NCI-H187 treated with DMSO at 0.1 percent for 48 hours (cell line): ENCODE data around the gene METRN.
"Not testable (repeated sequence)": the region's sequence is repeated elsewhere in the genome, so short reads cannot be mapped to it uniquely, and the experiment has no call there.

Source experiments
- DNase-seq: peaks from one replicate; lab custom pipeline; 2025; lab: John Stamatoyannopoulos, UW

The METRN gene

DNA sequence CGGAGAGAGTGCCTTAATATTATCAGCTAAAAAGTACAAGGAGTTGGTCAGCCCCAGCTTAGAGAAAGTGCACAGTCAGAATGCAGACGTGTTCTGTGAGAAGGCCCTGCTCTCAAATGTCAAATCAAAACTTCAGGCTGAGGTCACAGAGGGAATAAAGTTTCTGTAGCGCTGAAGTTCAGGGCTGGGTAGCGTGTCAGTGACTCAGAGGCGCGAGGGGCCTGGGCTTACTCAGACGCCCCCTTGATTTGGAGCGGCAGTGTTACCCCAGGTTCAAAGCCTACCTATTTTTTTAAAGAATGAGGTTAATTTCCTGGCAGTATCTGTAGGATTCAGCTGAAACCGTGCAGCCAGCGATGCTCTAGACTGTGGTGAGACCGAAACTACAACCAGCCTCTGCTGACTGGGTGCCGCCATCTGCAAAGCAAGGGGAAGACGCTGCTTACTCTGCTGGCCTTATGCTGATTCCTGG, 21.1 kb downstream of the METRN start:
- no peak for DNase-seq

GRCh38 chr16:736936-737481, 22.1 kb downstream of the METRN start:
- no peak for DNase-seq

DNA sequence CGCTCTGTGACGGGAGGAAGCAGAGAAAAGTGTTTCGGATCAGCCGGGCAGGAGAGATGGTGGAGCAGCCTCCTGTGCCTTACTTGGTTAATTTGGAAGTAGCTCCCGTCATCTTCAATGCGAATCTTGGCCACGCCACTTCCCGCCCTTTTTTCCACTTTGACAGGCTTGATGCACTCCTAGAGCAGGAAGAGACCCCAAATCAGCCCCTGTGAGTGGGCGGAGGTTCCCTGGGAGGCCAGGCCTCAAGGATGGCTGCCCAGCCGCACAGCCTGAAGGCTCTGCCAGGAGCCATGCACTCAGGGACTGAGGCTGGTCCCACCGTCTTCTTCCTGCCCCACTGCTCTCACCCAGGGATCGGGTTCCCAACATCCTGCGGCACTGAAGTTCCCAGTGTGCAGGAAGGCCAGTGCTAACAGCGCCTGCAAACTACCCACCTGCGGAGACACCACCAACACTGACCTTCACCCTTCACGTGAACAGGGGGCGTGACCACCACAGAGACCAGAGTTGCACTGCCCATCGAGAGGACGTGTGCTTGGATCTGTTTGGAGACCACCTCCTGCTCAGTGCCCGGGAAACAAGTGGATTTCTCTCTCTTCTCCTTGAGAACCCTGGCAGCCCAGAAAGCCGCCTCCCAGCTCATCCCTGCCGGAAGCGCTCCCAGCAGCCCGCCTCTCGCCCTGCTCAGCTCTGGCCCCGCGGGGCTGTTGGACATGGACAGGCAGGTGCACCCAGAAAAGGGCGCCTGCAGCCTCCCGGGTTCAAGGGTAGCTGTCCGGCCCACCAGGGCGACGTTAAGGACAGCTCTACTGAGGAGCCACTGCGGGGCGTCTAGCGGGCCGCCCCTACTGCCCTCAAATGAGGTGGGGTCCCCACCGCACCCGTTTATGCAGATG, 24.9 kb downstream of the METRN start:
- DNase-seq, result no peak

- no peak for DNase-seq
These were observed 25.5 kb downstream of the METRN start for GRCh38 chr16:740459-740763.

DNA sequence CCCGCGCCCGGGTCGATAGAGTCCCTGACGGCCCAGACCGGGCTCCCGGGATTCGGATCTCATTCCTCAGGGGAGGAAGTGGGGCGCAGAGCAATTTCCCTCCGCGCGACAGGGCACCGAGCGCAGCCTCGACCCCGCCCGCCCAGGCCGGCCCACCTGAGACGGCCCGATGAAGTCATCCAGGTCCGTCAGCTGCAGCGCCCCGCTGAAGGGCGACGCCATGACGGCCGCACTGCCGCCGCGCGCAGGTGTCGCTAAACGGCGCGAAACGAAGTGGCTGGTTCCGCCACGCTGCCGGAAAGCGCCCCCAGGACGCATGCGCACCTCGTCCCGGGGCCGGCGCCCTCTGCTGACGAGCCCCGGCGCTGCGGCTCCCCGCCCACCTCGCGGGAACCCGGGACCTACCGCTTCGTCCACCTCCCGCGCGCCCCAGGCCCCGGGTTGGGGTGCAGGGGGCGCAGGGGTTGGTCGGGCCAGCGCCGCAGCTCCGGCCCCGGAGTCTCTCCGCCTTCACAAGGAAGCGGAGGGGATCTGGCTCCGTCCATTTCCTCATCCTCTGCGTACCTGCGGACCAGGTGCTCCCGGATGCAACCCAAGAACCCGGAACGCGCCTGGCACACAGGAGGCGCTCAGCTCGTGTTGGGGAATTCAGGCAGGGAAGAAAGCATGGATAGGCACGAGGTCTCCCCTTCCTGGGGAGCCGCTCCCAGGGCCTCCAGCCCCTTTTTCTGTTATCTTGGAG, 26.0 kb downstream of the METRN start, which contains the start of gene CIAO3:
TSS of gene CIAO3 (minus strand) at position 234 of the 742 bp plus-strand sequence. CDS start at position 222, 12 bp downstream.
- no peak for DNase-seq

- DNase-seq, result no peak
These were observed 27.2 kb downstream of the METRN start for GRCh38 chr16:741986-742629.

GRCh38 chr16:742894-743293, 28.0 kb downstream of the METRN start:
- DNase-seq, result not testable (repeated sequence)

DNA sequence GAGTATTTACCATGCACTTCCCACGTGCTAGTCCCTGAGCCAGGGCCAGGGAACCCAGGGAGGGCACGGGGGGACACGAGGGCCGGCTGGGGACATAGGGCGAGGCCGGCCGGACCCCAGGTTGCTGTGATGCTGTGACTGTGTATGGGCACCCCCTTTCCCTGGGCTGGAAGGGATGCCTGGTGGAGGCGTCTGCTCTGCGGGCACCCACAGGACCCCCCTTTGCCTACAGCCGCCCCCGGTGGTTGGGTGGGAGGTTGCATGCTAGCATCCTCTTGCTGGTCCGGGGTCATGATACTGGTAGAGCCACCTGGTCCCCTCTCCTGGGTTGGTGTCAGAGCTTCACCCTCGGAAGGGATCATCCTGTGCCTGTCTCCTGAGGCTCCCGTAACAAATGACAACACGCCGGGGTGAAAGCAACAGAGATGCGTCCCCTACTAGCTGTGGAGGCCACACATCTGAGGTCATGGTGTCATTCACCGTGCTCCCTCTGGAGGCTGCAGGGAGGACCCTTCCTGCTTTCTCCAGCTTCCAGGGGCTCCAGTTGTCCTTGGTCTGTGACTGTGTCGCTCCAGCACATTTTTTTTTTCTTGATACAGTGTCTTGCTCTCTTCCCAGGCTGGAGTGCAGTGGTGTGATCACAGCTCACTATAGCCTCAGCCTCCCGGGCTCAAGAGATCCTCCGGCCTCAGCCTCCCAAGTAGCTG, 29.0 kb downstream of the METRN start:
- DNase-seq, result no peak

- no peak for DNase-seq
These were observed 30.8 kb downstream of the METRN start for GRCh38 chr16:745739-746138.

GRCh38 chr16:746637-747036, 31.7 kb downstream of the METRN start:
- DNase-seq, result no peak

DNA sequence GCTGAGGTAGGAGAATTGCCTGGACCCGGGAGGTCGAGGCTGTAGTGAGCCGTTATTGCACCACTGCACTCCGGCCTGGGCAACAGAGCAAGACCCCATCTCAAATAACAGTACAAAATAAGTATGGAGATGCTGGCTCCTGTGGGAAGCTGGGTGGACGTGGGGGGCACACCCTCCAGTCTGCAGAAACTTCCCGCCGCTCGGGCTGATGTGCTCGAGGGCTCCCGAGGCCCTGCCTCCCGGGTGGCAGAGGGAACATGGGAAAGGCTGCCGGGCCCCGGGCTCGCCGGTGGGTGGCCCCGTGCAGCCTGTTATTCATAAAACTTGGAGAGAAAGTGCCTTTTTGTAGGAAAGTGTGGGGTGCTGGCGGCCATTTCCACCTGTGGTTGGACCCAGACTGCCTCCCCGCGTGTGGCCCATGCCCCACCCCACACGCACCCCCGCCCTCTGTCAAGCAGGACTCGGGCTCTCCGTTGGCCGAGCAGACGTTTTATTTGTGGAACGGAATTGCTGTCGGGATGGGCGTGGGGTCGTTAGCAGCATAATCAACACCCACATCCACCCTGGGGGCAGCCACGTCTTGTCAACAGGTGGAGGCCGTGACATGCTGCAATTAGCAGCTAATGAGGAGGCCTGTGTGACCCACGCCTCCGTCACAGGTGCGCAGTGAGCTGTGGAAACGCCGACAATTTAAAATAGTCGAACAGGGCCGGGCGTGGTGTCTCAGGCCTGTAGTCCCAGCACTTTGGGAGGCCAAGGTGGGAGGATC, 33.2 kb downstream of the METRN start:
- DNase-seq, result no peak

DNA sequence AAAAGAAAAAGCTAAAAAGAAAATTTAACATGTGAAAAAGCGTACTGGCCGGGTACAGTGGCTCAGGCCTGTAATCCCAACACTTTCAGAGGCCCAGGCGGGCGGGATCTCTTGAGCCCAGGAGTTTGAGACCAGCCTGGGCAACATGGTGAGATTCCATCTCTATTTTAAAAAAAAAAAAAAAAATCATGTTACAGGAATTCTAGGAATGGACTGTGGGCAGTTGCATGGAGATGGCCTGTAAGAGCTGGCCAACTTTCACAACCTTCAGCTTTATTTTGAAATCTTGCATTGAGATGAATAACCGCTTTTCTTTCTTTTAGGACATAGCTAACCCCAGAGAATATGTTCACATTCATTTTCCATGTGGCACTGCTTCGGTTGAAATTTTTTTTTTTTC, 34.1 kb downstream of the METRN start:
- no peak for DNase-seq

GRCh38 chr16:750485-750884, 35.6 kb downstream of the METRN start:
- DNase-seq, result no peak

DNA sequence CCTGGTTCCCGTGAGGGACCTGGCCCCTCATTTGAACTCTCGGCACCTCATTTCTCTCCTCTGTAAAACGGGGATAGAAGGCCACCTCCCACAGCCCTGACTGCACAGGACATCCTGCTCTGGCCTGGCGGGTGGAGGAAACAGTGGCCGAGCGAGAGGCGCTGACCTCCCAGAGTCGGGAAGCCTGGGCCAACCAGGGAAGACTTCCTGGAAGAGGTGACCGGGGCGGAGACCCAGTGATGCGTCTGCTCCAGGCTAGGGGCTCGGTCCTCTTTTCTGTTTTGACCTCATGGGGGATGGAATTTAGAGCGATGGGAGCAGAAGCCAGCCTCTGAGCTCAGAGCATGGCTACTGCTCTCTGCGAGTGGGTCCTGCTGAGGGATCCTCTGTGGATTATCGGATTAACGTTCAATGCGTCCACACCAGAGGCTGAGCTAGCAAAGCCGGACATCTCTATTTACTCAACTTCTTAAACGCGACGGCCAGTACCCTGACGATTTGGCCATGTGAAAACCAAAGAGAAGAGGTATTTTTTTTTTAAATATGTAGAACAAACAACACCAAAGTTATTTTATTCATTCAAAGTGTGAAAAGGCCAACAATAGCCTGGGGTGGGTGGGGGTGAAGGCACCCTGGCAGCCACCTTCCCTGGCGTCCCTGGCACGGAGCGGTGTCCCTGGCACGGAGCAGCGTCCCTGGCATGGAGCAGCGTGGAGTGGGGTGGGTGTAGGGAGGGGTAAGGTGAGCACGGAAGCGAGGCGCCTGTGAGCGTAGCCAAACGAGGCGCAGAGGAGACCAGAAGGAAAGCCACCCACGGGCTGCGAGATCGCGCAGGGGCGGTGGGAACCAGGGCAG, 36.5 kb downstream of the METRN start:
- no peak for DNase-seq

- DNase-seq, result no peak
These were observed 37.0 kb downstream of the METRN start for GRCh38 chr16:752007-752312.

DNA sequence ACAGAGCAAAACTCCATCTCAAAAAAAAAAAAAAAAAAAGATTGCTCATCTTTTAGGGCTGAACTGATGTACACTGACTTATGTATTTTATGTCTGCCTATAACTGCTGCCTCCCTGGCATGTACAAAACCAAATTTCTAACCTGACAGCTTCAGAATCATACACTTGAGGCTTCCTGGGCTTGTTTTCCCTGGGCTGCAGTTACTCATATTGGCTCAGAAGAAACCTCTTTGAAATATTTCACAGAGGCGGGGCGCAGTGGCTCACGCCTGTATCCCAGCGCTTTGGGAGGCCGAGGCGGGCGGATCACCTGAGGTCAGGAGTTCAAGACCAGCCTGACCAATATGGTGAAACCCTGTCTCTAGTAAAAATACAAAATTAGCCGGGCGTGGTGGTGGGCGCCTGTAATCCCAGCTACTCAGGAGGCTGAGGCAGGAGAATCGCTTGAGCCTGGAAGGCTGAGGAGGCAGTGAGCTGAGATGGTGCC, 39.2 kb downstream of the METRN start:
- DNase-seq, result not testable (repeated sequence)

- no peak for DNase-seq
These were observed 39.7 kb downstream of the METRN start for GRCh38 chr16:754656-755055.

- no peak for DNase-seq
These were observed 41.5 kb downstream of the METRN start for GRCh38 chr16:756428-756827.

GRCh38 chr16:759110-759910, 44.4 kb downstream of the METRN start:
- no peak for DNase-seq
